HepG2 (cell line): ENCODE measurements around the gene KIFAP3. TPM values are rescaled to one million over a fixed set of nuclear protein-coding genes. Genes with fewer than 3 reads are reported as not detected.

Experiments
- ARNTL ChIP-seq: sonication (generic); formaldehyde crosslinking; IDR thresholded peaks from 2 replicates; pipeline ENCODE4 v1.4.0; 2020; ENCODE audit warnings: mild to moderate bottlenecking, missing genetic modification reagents
- HDAC1 ChIP-seq: sonication (generic); formaldehyde crosslinking; IDR thresholded peaks from 2 replicates; pipeline ENCODE4 v1.5.1; 2020; ENCODE audit warnings: mild to moderate bottlenecking, missing genetic modification reagents
- KMT2A ChIP-seq: sonication (generic); formaldehyde crosslinking; IDR thresholded peaks from 2 replicates; pipeline ENCODE4 v1.4.0; 2020; ENCODE audit warnings: missing genetic modification reagents
- TBX2 ChIP-seq: sonication (generic); formaldehyde crosslinking; IDR thresholded peaks from 2 replicates; pipeline ENCODE4 v1.5.0; 2020; ENCODE audit warnings: missing genetic modification reagents, mild to moderate bottlenecking, borderline replicate concordance
- TEAD2 ChIP-seq: sonication (generic); formaldehyde crosslinking; IDR thresholded peaks from 2 replicates; pipeline ENCODE4 v1.9.0; 2021; ENCODE audit warnings: missing genetic modification reagents
- ZNF12 ChIP-seq: sonication (generic); formaldehyde crosslinking; IDR thresholded peaks from 2 replicates; pipeline ENCODE4 v1.5.0; 2020; ENCODE audit warnings: missing genetic modification reagents
- ZNF546 ChIP-seq: sonication (generic); formaldehyde crosslinking; conservative IDR thresholded peaks from 2 replicates; pipeline ENCODE4 v1.8.1; 2023; ENCODE audit warnings: mild to moderate bottlenecking, missing genetic modification reagents
- ZNF746 ChIP-seq: sonication (generic); formaldehyde crosslinking; IDR thresholded peaks from 2 replicates; pipeline ENCODE4 v1.8.0; 2022; ENCODE audit warnings: mild to moderate bottlenecking, missing genetic modification reagents
- ZNF781 ChIP-seq: sonication (generic); formaldehyde crosslinking; IDR thresholded peaks from 2 replicates; pipeline ENCODE4 v1.5.1; 2020; ENCODE audit warnings: borderline replicate concordance, mild to moderate bottlenecking, missing genetic modification reagents; ENCODE audit errors: not compliant biosample characterization
- polyA plus RNA-seq, 8 experiments: library from polyadenylated mRNA; depleted of rRNA in 3 of 8; stranded (reverse) in 7 of 8; unstranded in 1 of 8; fragments of >200 nt; fragmentation: Illumina TruSeq in 4 of 8; extraction: Trizol in 4 of 8; gene quantifications; 2 replicates each; pipeline versions ENCODE4 v1.2.1 to v1.2.3, GENCODE V29; 2011 to 2016; ENCODE audit warnings: low read depth in 4 of 8, missing spikeins in 1 of 8, mixed read lengths in 1 of 8; ENCODE audit not compliant: insufficient read depth in 1 of 8
- total RNA-seq, 5 experiments: library from RNA; depleted of rRNA; stranded (reverse); fragments of >200 nt; fragmentation: Illumina TruSeq; extraction: Trizol; gene quantifications; 2 replicates each; pipeline ENCODE4 v1.2.3, GENCODE V29; 2016; ENCODE audit warnings: low read depth in 1 of 5
- TF ChIP-seq, protein P1 (sequence below): sonication (generic); formaldehyde crosslinking; IDR thresholded peaks from 2 replicates; pipeline ENCODE4 v1.5.0; 2020; ENCODE audit warnings: mild to moderate bottlenecking, missing genetic modification reagents, borderline replicate concordance
- TF ChIP-seq, protein P2 (sequence below): sonication (generic); formaldehyde crosslinking; conservative IDR thresholded peaks from 2 replicates; pipeline ENCODE4 v1.5.0; 2020; ENCODE audit warnings: missing genetic modification reagents
- TF ChIP-seq, protein P3 (sequence below): sonication (generic); formaldehyde crosslinking; IDR thresholded peaks from 2 replicates; pipeline ENCODE4 v1.4.0; 2020; ENCODE audit warnings: missing genetic modification reagents, borderline replicate concordance
- TF ChIP-seq, protein P4 (sequence below): sonication (generic); formaldehyde crosslinking; conservative IDR thresholded peaks from 2 replicates; pipeline ENCODE4 v1.4.0; 2020; ENCODE audit warnings: missing genetic modification reagents
- TF ChIP-seq, protein P5 (sequence below): IDR thresholded peaks from 2 replicates; pipeline ENCODE4 v1.6.1; 2016; ENCODE audit warnings: low read depth, borderline replicate concordance
- TF ChIP-seq, protein P6 (sequence below): sonication (generic); formaldehyde crosslinking; IDR thresholded peaks from 2 replicates; pipeline ENCODE4 v1.4.0; 2020; ENCODE audit warnings: mild to moderate bottlenecking, low read depth, missing genetic modification reagents

Gene KIFAP3
- total and polyA plus RNA-seq, 2 of the 13 experiments (the other 11 are each of a cell fraction or from before 2014, with no cell fraction given) = 3.4 to 10.0 TPM

DNA sequence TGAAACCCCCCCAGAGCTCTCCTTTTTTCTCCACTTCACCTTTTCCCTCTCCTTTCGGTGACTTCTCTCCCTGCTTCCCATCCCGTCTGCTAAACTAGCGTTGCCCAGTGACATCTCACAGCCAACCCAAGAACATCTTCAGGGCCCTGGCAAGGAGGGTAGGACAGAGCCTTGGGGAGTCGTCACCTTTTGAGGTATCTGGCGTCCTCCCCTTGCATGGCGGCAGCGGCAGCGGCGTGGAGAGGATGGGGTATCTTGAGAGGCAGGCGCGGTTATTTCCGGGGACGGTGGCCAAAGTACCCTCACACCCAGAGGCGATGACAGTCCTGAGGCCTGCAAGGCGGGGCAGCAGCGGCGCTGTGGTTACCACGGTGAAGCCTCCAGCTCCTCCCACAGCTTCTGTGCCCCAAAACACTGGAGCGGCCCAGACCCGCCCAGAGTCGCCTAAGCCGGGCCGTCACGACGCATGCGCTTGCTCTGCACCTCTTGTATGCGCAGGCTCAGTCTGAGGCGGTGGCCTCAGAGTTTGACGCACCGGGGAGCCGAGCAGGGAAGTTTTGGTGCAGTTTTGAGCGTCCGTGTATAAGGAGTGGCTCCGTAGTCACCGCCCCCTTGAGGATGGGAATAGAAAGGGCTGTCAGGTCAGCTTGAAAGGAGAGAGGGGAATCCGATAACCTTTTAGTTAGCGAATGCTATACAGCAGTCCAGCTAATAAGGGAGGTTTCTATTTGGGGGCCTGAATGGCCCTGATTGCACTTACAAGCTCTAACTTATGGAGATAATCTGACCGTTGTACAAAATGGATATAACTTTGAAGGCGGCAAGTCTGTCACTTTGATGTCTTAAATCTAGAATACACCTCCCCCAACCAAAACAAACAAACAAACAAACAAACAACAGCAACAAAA, at the start of gene KIFAP3 (continued):
- TF ChIP-seq, protein P1, sequence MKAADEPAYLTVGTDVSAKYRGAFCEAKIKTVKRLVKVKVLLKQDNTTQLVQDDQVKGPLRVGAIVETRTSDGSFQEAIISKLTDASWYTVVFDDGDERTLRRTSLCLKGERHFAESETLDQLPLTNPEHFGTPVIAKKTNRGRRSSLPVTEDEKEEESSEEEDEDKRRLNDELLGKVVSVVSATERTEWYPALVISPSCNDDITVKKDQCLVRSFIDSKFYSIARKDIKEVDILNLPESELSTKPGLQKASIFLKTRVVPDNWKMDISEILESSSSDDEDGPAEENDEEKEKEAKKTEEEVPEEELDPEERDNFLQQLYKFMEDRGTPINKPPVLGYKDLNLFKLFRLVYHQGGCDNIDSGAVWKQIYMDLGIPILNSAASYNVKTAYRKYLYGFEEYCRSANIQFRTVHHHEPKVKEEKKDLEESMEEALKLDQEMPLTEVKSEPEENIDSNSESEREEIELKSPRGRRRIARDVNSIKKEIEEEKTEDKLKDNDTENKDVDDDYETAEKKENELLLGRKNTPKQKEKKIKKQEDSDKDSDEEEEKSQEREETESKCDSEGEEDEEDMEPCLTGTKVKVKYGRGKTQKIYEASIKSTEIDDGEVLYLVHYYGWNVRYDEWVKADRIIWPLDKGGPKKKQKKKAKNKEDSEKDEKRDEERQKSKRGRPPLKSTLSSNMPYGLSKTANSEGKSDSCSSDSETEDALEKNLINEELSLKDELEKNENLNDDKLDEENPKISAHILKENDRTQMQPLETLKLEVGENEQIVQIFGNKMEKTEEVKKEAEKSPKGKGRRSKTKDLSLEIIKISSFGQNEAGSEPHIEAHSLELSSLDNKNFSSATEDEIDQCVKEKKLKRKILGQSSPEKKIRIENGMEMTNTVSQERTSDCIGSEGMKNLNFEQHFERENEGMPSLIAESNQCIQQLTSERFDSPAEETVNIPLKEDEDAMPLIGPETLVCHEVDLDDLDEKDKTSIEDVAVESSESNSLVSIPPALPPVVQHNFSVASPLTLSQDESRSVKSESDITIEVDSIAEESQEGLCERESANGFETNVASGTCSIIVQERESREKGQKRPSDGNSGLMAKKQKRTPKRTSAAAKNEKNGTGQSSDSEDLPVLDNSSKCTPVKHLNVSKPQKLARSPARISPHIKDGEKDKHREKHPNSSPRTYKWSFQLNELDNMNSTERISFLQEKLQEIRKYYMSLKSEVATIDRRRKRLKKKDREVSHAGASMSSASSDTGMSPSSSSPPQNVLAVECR (CRISPR knock-in tag) = peak; percentile 92
- TF ChIP-seq, protein P2, sequence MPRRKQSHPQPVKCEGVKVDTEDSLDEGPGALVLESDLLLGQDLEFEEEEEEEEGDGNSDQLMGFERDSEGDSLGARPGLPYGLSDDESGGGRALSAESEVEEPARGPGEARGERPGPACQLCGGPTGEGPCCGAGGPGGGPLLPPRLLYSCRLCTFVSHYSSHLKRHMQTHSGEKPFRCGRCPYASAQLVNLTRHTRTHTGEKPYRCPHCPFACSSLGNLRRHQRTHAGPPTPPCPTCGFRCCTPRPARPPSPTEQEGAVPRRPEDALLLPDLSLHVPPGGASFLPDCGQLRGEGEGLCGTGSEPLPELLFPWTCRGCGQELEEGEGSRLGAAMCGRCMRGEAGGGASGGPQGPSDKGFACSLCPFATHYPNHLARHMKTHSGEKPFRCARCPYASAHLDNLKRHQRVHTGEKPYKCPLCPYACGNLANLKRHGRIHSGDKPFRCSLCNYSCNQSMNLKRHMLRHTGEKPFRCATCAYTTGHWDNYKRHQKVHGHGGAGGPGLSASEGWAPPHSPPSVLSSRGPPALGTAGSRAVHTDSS (CRISPR knock-in tag) = no peak
- TF ChIP-seq, protein P3, sequence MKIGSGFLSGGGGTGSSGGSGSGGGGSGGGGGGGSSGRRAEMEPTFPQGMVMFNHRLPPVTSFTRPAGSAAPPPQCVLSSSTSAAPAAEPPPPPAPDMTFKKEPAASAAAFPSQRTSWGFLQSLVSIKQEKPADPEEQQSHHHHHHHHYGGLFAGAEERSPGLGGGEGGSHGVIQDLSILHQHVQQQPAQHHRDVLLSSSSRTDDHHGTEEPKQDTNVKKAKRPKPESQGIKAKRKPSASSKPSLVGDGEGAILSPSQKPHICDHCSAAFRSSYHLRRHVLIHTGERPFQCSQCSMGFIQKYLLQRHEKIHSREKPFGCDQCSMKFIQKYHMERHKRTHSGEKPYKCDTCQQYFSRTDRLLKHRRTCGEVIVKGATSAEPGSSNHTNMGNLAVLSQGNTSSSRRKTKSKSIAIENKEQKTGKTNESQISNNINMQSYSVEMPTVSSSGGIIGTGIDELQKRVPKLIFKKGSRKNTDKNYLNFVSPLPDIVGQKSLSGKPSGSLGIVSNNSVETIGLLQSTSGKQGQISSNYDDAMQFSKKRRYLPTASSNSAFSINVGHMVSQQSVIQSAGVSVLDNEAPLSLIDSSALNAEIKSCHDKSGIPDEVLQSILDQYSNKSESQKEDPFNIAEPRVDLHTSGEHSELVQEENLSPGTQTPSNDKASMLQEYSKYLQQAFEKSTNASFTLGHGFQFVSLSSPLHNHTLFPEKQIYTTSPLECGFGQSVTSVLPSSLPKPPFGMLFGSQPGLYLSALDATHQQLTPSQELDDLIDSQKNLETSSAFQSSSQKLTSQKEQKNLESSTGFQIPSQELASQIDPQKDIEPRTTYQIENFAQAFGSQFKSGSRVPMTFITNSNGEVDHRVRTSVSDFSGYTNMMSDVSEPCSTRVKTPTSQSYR (CRISPR knock-in tag) = no peak
- no peak for TF ChIP-seq ZNF781 (CRISPR knock-in tag)
- TF ChIP-seq TBX2 (CRISPR knock-in tag) = peak; percentile 43; the same call in 1 of the 2 replicates
- no peak for TF ChIP-seq ZNF546
- no peak for TF ChIP-seq ARNTL
- no peak for TF ChIP-seq TEAD2
- no peak for TF ChIP-seq ZNF12 (CRISPR knock-in tag)
- TF ChIP-seq, protein P4, sequence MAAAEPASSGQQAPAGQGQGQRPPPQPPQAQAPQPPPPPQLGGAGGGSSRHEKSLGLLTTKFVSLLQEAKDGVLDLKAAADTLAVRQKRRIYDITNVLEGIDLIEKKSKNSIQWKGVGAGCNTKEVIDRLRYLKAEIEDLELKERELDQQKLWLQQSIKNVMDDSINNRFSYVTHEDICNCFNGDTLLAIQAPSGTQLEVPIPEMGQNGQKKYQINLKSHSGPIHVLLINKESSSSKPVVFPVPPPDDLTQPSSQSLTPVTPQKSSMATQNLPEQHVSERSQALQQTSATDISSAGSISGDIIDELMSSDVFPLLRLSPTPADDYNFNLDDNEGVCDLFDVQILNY (CRISPR knock-in tag) = no peak
- TF ChIP-seq, protein P5, sequence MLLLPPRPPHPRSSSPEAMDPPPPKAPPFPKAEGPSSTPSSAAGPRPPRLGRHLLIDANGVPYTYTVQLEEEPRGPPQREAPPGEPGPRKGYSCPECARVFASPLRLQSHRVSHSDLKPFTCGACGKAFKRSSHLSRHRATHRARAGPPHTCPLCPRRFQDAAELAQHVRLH = no peak; the same call in 1 of the 2 replicates
- peak; percentile 76 for TF ChIP-seq HDAC1 (CRISPR knock-in tag)
- no peak for TF ChIP-seq ZNF746 (CRISPR knock-in tag)
- TF ChIP-seq KMT2A (CRISPR knock-in tag) = 0 out of 2 replicates have a peak, but pooled peaks have one; percentile 57
- TF ChIP-seq, protein P6, sequence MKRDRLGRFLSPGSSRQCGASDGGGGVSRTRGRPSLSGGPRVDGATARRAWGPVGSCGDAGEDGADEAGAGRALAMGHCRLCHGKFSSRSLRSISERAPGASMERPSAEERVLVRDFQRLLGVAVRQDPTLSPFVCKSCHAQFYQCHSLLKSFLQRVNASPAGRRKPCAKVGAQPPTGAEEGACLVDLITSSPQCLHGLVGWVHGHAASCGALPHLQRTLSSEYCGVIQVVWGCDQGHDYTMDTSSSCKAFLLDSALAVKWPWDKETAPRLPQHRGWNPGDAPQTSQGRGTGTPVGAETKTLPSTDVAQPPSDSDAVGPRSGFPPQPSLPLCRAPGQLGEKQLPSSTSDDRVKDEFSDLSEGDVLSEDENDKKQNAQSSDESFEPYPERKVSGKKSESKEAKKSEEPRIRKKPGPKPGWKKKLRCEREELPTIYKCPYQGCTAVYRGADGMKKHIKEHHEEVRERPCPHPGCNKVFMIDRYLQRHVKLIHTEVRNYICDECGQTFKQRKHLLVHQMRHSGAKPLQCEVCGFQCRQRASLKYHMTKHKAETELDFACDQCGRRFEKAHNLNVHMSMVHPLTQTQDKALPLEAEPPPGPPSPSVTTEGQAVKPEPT (CRISPR knock-in tag) = 0 out of 2 replicates have a peak, but pooled peaks have one; percentile 23
